Measurements from ENCODE around the gene CSNK2A2. TPM values are rescaled to one million over a fixed set of nuclear protein-coding genes. Genes with fewer than 3 reads are reported as not detected.

Gene CSNK2A2
- total RNA-seq = 28.4 and 40.2 TPM in 2 replicates

GRCh38 chr16:58198022-58198683 is at the start of gene CSNK2A2:
TSS of gene CSNK2A2 (minus strand) at chr16:58198106. CDS start at chr16:58197736, 370 bp downstream.

DNA sequence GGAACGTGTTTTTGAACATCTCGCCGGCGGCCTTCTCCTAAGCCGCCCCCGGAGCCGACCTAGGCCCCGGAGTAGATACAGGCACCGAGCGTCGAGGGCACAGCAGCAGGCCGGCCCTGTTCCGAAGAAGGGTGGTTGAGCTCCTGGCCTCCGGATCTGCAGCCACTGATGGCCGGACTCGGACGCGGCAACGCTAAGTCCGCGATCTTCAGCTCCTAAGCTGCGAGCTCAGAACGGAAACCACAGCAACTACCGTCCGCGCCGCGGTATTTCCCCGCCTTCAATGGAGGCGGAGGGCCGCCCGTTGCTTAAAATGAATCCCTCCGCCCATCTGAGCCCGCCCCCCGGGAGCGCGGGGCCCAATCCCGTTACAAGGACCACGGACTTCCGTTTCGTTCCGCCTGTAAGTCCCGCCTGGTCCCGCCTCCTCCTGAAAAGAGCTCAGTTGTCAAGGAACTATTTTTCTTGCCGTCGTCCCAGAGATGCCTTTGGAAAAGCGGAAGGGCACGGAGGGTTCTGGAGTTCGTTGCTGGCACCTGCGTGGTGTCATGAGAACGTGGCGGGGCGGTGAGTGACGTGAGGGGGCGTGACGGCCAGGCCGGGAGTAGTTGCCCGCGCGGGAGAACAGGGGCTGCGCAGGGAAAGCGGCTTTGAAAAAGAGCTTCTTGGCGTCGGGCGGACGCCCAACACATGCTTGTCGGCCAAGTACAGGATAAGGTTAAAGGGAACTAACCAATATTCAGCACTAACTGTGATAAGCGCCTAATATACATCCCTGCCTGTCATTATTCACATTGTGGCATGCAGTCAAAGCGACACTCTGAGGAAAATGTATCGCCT is 68.6 kb downstream of the CSNK2A2 start, which contains the start of gene CFAP20:
Gene CFAP20, minus strand, starts transcription at position 285 of the 840 bp plus-strand sequence. Its CDS starts 266 bp downstream, at position 19.

Other genes with a start within 250 kb of the CSNK2A2 start
- gene CNGB1, start 227.0 kb downstream of the CSNK2A2 start, total RNA-seq = 0.38 TPM in 1 of 2 replicates, not detected in the other
- gene ZNF319, start 197.4 kb downstream of the CSNK2A2 start, total RNA-seq = 7.2 and 11.7 TPM in 2 replicates
- 48.4 and 66.8 TPM in 2 replicates for gene USB1, start 196.7 kb downstream of the CSNK2A2 start, total RNA-seq
- 13.9 and 51.8 TPM in 2 replicates for gene MMP15, start 172.4 kb downstream of the CSNK2A2 start, total RNA-seq
- gene CFAP20, start 68.7 kb downstream of the CSNK2A2 start, total RNA-seq = 57.3 and 78.4 TPM in 2 replicates
- gene PRSS54, start 96.9 kb upstream of the CSNK2A2 start, total RNA-seq = not detected in 2 replicates
- 2.9 and 13.4 TPM in 2 replicates for gene GINS3, start 194.4 kb upstream of the CSNK2A2 start, total RNA-seq

All from mesangial cell (primary cell).